NT2/D1 (cell line): ENCODE data around the gene ERC1.

Experiments used
- DNase-seq: peaks from one replicate; pipeline ENCODE4 v3.0.0-alpha.2; 2011; ENCODE audit warnings: low read depth, low spot score
- H3K27me3 ChIP-seq: 2 replicates; pipeline ENCODE4 v1.6.0; 2011; ENCODE audit warnings: mild to moderate bottlenecking; ENCODE audit not compliant: insufficient read length, insufficient read depth
- H3K36me3 ChIP-seq: 2 replicates; pipeline ENCODE4 v1.6.1; 2011; ENCODE audit warnings: mild to moderate bottlenecking, low read length, mixed read lengths; ENCODE audit not compliant: insufficient read depth, insufficient read length
- H3K4me1 ChIP-seq: 2 replicates; pipeline ENCODE4 v1.5.1; 2011; ENCODE audit not compliant: insufficient read depth, insufficient read length
- H3K4me3 ChIP-seq: 2 replicates; pipeline ENCODE4 v1.5.1; 2011; ENCODE audit warnings: low read depth; ENCODE audit not compliant: insufficient read length
- H3K9ac ChIP-seq: 2 replicates; pipeline ENCODE4 v1.6.0; 2011; ENCODE audit warnings: low read depth; ENCODE audit not compliant: insufficient read length
- H3K9me3 ChIP-seq: 2 replicates; pipeline ENCODE4 v1.5.1; 2011; ENCODE audit warnings: mild to moderate bottlenecking, low read length; ENCODE audit not compliant: insufficient read depth
- SUZ12 ChIP-seq: IDR thresholded peaks from 2 replicates; pipeline ENCODE4 v1.6.1; 2011; ENCODE audit not compliant: insufficient read length, insufficient read depth; ENCODE audit errors: extremely low read depth
- YY1 ChIP-seq: IDR thresholded peaks from 2 replicates; pipeline ENCODE4 v1.6.1; 2011; ENCODE audit not compliant: insufficient read length, insufficient read depth
- ZNF274 ChIP-seq: IDR thresholded peaks from 2 replicates; pipeline ENCODE4 v1.6.1; 2011; ENCODE audit warnings: mild to moderate bottlenecking, low read depth, low read length

Gene ERC1

DNA sequence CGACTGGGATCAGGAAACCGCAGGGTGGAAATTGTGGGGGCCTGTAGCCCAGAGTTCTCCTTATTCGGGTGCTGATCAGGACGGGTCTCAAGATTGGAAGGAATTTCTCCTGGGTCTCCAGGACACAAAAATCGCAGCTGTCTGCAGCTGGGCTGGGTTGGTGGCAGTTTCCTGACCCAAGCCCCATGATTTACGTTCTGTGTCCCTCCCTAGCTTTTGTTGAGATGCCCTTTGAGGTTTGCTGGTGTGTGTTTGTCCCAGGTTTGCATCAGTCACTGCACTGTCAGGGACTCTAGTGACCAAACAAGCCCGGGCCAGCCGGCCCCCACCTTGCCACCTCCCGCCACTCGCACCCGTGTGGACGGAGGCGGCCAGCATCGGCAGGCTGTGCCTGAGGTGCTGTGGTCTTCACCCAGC is 513.9 kb downstream of the ERC1 start:
- Histone ChIP-seq H3K9me3 (peaks cover 12% of the 10 kb centered on the region; the same call in 1 of the 2 replicates), H3K36me3 (no peaks in the 10 kb centered on the region), H3K27me3 (peaks cover 4% of the 10 kb centered on the region), H3K4me3 (no peak overlapping the region), H3K4me1 (peaks cover 6% of the 10 kb centered on the region), H3K9ac (no peak overlapping the region)
- DNase-seq = no peak
- TF ChIP-seq YY1 (no peak), ZNF274 (no peak), SUZ12 (no peak)

DNA sequence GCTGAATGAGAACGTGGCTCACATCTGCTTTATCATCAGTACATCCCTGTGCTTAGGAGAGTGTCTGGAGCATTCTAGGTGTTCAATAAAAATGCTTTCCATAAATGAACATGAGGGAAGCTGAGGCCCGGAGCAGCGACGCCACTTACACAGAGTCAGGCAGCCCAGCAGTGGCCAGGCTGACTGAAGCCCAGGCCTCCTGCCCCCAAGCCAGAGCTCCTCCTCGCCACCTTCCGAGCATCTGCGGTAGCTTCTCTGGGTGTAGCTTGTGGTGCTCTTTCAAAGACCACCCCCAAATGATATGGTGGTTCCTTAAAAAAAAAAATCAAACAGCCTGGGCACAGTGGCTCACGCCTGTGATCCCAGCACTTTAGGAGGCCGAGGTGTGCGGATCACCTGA is 514.6 kb downstream of the ERC1 start:
- TF ChIP-seq YY1 = no peak
- TF ChIP-seq SUZ12 = no peak
- TF ChIP-seq ZNF274 = no peak
- H3K4me1 ChIP-seq = peaks cover 6% of the 10 kb centered on the region
- H3K9ac ChIP-seq = no peak overlapping the region
- H3K27me3 ChIP-seq = peaks cover 4% of the 10 kb centered on the region
- no peak overlapping the region for H3K4me3 ChIP-seq
- no peak for DNase-seq
- H3K9me3 ChIP-seq = peaks cover 5% of the 10 kb centered on the region; the same call in 1 of the 2 replicates
- no peaks in the 10 kb centered on the region for H3K36me3 ChIP-seq

DNA sequence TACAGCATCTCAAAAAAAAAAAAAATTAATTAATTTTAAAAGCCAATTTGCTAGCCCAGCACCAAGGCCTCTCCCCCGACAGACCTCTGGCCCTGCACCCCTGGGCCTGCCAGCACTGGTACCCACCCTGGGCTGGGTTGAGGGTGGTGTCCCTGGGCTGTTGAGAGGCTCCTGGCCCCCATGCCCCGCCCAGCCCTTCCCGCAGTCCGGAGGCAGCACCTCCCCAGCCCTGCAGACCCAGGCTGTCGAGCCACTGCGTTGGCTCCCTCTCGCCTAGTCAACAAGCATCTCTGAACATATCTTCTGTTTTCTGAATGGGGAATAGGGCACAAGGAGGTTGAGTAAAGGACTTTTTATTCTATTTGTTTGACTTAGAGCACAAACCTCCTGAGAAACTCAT is 516.3 kb downstream of the ERC1 start:
- TF ChIP-seq ZNF274 (no peak), YY1 (no peak), SUZ12 (no peak)
- DNase-seq = no peak

DNA sequence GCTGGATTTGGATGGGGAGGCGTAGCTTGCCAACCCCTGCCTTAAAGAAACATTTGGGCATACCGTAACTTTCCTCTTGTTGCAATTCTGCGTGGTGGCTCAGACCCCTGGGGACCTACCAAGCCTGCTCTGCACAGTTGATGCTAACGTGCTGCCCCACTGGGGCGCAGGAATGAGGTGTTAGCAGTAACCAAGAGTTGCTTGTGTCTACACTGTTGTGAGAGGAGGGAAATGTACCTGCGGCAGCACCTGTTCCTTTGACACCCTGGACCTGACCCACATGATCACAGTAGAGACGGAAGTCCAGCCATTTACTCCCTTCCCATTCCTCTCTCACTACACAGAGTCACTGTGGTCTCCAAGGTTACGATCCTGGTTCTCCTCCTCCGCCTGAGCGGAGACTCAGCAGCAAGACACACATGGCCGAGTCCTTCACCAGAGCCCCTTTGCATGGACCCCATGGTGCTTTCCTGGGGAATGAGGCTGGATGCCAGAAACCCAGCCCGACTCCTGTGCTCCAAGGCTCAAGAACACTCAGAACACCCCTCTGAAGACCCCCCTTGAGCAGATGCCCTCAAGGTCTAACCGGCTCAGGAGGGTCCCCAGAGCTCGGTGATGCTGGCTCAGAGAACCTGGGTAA is 518.5 kb downstream of the ERC1 start:
- TF ChIP-seq YY1 = no peak
- no peak for TF ChIP-seq SUZ12
- no peak for TF ChIP-seq ZNF274
- Histone ChIP-seq H3K4me1 (no peaks in the 10 kb centered on the region), H3K4me3 (no peak overlapping the region), H3K9ac (no peak overlapping the region), H3K36me3 (no peaks in the 10 kb centered on the region), H3K9me3 (peaks cover 3% of the 10 kb centered on the region; the same call in 1 of the 2 replicates), H3K27me3 (no peaks in the 10 kb centered on the region)
- DNase-seq = no peak

More for the DNA sequence above, 516.3 kb downstream of the ERC1 start:
- Histone ChIP-seq H3K4me1 (peaks cover 6% of the 10 kb centered on the region), H3K9me3 (no peaks in the 10 kb centered on the region), H3K36me3 (no peaks in the 10 kb centered on the region), H3K9ac (no peak overlapping the region), H3K4me3 (no peak overlapping the region), H3K27me3 (peaks cover 4% of the 10 kb centered on the region)

DNA sequence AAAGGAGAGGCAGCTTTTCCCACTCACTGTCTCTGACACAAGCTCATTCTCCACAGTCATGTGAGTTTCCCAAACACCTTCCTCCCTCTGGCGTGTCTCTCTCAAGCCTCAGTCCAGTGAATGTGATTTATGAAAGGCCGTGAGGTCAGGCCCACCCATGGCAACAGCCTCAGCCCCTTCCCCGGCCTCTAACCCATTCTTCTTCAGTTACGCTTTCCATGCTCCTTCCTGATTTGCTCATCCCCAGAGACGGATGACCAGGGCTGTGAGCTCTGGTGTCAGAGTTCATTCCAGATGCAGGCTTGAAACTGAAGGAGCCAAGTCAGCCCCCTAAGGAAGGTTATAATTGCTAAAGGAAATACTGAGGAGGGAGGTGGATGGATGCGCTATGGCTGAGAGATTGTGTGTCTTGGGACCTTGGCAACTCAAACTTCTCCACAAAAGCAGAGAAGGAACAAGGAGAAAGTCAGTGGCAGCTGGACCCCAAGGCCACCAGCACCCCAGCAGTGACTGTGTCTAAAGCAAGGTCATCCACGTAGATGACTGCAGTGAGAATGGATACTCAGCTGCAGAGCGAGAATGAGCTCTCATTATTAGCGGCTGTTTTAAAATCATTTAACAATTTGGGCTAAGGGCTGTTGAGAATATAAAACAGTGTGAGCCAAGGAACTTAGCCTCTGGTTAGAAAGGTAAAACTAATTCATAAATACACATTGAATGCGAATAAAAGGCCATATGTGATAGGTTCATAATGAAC is 519.2 kb downstream of the ERC1 start:
- H3K4me1 ChIP-seq = no peaks in the 10 kb centered on the region
- no peaks in the 10 kb centered on the region for H3K27me3 ChIP-seq
- no peak overlapping the region for H3K4me3 ChIP-seq
- H3K9me3 ChIP-seq = peaks cover 10% of the 10 kb centered on the region
- no peak for DNase-seq
- TF ChIP-seq YY1 (no peak), ZNF274 (no peak), SUZ12 (no peak)
- no peaks in the 10 kb centered on the region for H3K36me3 ChIP-seq
- H3K9ac ChIP-seq = no peak overlapping the region

DNA sequence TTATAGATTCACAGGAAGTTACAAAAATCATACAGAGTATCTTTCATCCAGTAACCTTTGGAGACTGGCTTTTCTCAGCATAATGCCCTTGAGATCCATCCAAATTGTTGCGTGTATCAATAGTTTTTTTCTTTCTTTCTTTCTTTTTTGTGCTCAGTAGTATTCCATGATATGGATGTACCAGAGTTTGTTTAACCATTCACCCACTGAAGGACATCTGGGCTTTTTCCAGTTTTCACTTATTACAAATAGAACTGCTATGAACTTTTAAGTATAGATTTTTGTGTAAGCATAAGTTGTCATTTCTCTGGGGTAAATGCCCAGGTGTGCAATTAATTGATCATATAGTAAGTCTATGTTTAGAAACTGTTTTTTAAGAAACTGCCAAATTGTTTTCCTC is 524.0 kb downstream of the ERC1 start:
- Histone ChIP-seq H3K4me3 (no peak overlapping the region), H3K4me1 (peaks cover 11% of the 10 kb centered on the region), H3K27me3 (no peaks in the 10 kb centered on the region), H3K9me3 (peaks cover 23% of the 10 kb centered on the region), H3K36me3 (no peaks in the 10 kb centered on the region), H3K9ac (no peak overlapping the region)
- no peak for DNase-seq
- TF ChIP-seq SUZ12 (no peak), ZNF274 (no peak), YY1 (no peak)

DNA sequence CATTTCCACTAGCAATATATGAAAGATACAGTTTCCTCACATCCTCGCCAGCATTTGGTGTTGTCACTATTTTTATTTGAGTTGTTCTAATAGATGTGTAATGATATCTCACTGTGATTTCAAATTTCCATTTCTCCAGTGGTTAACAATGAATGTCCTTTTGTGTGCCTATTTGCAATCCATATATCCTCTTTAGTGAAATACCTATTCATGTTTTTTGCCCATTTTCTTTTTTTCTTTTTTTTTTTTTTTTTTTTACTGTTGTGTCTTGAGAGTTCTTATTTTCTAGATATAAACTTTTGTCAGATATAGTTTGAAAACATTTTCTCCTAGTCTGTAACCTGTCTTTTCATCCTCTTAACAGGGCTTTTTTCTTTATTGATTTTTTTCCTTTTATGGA is 524.4 kb downstream of the ERC1 start:
- H3K27me3 ChIP-seq = no peaks in the 10 kb centered on the region
- H3K36me3 ChIP-seq = no peaks in the 10 kb centered on the region
- no peak overlapping the region for H3K9ac ChIP-seq
- H3K9me3 ChIP-seq = peaks cover 23% of the 10 kb centered on the region
- TF ChIP-seq YY1 (no peak), SUZ12 (no peak), ZNF274 (no peak)
- no peak overlapping the region for H3K4me3 ChIP-seq
- H3K4me1 ChIP-seq = peaks cover 11% of the 10 kb centered on the region
- no peak for DNase-seq
